HL-60/S4 treated with phorbol 12-myristate 13-acetate at 8.2 ng/mL for 4 days and 3 days (cell line): ENCODE data around the gene FMN2.

Source experiments
- in situ Hi-C: fragments of 300-500 bp; cut with MboI; formaldehyde crosslinking; loops from 2 replicates; pipeline ENCODE4 v1.15.0; 2022; ENCODE audit warnings: low sequenced_read_pairs

The FMN2 gene

DNA sequence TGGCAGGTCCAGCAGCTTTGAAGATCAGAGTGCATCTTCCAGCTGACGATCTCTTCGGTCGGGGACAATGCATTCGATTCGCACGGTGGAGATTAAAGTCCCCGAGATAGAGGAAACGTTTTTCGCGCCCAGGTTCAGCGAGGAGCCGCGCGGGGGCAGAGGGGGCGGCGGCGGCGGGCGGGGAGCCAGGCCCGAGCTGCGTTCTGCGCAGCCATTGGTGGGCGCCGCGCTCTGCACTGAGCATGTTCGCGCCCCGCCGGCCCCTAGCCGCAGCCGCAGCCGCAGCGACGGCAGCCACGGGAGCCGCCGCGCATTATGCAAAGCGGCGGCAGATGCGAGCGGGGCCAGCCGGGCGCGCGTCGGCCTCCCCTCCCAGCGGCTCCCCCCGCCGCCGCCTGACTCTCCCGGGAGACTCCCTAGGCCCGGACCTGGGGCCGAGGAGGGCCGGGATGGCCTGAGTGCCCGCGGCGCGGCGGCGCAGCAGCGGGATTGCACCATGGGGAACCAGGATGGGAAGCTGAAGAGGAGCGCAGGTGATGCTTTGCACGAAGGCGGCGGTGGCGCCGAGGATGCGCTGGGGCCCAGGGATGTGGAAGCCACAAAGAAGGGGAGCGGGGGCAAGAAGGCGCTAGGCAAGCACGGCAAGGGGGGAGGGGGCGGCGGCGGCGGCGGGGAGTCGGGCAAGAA is at the start of gene FMN2:
TSS of gene FMN2 (plus strand) at position 270 of the 687 bp plus-strand sequence. CDS start at position 497, 227 bp downstream.
- in situ Hi-C loops = no loop called here

DNA sequence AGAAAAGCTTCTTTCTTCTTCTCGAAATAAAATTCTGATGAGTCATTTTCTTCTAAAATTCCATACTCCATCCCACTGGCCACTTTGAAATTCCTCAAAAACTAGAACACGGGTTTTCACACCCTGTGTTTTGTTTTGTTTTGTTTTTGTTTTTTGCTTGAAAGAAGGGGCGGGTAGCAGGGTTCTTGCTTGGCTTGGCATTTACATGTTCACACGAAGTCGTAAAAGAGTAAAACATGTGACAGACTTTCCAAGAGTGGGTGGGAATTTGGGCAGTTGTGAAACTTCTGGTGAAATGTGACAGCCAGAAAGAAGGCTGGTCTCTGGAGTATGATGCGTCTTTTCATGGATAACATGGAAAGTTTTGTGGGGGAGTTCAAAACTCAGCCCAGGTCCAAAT is 47.1 kb upstream of the FMN2 start:
- in situ Hi-C loops = no loop called here

GRCh38 chr1:240046000-240046399 is 45.7 kb upstream of the FMN2 start:
- in situ Hi-C loops = no loop called here

DNA sequence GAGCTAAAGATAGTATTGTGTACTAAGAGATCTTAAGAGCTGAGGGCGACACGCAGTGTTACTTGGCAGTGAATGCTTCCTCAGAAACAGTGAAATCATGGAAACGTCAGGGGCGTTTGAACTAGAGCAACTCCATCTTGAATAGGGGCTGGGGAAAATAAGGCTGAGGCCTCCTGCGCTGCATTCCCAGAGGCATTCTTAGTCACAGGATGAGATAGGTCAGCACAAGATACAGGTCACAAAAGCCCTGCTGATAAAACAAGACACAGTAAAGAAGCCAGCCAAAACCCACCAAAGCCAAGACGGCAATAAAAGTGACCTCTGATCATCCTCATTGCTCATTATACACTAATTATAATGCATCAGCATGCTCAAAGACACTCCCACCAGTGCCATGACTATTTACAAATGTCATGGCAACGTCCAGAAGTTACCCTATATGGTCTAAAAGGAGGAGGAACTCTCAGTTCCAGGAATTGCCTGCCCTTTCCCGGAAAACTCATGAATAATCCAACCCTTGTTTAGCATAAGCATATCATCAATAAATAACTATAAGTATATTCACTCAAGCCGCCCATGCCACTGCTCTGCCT is 37.5 kb upstream of the FMN2 start:
- in situ Hi-C loops = no loop called here

- in situ Hi-C loops = no loop called here
Observed at GRCh38 chr1:240055936-240056335, 35.7 kb upstream of the FMN2 start.

DNA sequence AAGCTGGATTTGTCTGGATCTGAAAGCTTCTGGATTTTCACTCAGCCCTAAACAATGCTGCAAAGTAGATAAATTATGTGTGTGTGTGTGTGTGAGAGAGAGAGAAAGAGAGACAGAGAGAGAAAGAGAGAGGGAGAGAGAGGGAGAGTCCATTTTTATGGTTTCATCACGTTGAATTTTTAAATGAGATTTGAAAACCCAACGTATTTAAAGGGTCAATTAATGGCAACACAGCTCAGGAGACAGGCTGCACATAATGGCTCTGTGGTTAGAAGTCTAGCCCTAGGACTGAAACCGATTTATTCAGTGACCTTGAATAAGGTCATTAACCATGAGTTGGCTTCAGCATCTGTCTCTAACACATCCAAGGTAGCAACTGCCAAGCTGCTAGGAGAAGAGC is 35.3 kb upstream of the FMN2 start:
- in situ Hi-C loops = no loop called here

DNA sequence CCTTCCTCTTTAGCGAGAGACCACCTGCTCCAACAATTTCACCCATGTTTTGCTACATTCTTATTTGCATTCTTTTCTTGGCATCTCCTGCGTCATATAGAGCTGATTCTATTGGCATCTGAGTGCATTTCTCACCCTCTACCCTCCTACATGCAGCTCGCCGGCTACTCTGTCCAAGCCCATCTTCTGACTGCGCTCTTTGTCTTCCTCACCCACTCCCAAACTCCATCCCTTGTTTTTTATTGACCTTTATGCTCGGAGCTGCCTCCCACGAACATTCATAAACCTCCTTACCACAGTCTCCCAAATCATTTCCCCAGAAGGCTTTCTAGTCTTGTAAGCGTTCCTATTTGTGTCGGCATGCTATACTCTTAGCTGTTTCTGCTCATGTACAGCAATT is 33.6 kb upstream of the FMN2 start:
- in situ Hi-C loops = no loop called here

- in situ Hi-C loops = no loop called here
Observed at GRCh38 chr1:240068961-240069360, 22.7 kb upstream of the FMN2 start.

DNA sequence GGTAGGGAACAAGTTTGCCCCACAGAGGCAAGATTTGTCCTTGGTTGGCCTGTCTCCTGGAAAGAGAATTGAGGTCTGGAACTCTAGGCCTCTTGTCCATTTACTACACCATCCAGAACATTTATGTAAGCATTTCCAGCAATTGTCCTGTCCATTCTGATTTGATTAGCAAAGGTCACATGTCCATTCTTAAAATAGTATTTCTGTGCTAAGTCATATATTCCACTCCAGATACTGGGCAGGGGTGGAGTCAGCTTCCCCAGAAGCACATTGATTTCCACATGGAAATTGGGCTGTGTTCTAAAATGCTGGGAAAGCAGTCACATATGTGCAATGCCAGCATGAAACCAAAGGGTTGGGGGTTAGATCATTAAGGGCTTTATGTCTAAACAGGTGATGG is 21.5 kb upstream of the FMN2 start:
- in situ Hi-C loops = no loop called here

GRCh38 chr1:240073097-240073496 is 18.6 kb upstream of the FMN2 start:
- in situ Hi-C loops = no loop called here

DNA sequence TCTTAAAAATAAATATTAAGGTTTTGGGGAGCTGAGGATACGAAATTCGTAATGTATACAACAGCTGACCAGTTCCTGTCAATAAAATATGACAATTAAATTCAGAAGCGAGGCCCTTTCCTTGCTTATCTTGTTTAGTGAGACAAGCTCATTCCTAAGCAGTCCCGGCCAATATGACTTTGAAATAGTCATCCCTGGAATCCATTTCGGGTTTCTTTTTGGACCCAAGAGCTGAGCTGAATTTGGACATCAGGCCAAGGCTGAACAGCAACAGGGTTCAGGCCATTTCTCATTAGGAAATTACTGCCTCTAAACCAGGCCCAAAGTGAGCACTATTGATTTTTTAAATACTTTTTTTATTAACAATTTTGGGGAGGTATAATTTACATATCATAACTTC is 17.3 kb upstream of the FMN2 start:
- in situ Hi-C loops = no loop called here

DNA sequence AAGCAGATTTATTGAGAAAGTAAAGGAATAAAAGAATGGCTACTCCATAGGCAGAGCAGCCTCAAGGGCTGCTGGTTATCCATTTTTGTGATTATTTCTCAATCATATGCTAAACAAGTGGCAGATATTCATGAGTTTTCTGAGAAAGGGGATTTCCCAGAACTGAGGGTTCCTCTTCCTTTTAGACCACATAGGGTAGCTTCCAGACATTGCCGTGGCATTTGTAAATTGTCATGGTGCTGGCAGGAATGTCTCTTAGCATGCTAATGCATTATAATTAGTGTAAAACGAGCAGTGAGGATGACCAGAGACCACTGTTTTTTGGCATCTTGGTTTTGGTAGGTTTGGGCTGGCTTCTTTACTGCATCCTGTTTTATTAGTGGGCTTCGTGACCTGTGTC is 16.8 kb upstream of the FMN2 start:
- in situ Hi-C loops = no loop called here

DNA sequence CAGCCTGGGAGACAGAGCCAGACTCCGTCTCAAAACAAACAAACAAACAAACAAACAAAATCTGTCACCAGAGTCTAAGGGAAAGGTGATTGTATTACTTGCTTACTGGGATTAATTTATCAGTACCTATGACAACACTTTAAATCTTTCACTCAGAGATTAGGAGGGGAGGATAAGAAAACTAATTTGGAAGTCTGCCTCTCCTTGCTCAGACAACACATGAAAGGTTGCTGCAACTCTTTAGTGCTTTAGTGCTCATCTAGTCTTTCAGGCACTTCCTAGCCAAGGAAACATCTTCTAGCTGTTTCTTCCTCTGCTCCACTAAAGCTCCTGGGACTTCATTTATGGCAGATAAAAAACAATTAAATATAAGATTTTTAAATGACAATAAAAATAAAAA is 7.3 kb upstream of the FMN2 start:
- in situ Hi-C loops = no loop called here

- in situ Hi-C loops = no loop called here
Observed at GRCh38 chr1:240084749-240085148, 6.9 kb upstream of the FMN2 start.

DNA sequence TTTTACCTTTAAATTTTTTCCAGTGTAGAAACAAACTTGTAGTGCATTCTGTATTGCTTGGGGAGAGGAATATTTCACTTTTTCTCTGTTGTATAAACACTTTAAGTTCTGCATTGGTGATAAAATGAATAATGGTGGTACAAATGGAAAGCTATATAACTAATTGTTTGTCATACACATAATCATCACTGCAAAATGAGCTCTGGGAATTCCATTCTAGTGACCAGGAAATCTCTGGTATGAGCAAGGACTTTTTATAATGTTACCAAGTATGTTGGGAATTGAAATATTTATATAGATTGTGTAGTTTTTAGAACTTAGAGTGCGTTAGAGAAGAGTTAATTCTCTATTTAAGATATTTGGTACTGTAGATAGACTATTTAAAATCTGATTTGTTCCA is 5.0 kb upstream of the FMN2 start:
- in situ Hi-C loops = no loop called here

DNA sequence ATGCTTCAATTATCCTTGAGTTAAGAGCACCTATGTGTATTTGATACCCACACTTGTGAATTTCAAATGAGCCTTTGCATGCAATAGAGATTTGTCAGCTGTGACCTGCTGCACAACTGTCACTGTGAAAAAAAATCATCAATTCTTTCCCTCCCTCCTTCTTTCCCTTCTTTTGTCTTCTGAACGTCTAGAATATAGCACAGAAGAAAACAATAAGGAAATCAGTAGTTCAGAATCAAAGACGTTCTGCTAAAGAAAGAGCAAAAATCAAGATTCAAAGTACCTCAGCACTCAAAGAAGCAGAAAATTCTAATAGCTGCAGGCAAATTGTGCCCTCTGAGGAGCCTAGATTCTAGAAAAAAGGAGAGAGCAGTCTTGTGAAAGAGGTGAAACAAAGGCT is 1.7 kb upstream of the FMN2 start:
- in situ Hi-C loops = no loop called here

DNA sequence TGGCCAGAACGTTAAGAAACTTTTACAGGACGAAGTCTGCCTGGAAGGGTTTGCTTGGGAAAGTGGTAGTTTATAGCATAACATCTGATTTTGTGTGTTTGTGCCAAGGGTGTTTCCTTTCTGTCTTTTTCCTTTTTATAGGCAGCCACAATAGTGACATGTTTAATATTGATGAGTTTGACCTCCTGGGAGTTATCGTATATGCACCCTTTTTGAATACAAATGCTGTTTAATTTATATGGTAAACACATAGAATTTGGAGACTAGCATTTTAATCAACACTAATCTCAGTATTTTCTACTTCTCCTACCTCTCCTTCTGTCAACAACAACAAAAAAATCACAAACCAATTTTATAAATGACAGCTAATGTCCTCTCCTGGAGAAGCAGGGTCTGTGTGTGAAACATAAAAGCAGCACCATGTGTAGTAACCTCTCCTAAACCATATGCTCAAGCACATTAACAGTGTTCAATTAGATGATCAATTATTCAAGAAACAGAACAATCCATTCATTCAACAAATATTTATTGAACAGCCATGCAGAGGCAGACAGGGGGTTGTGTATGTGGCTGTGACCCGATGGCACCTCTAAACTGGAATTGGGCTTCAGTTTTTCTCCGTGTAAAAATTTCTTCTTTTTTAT is 604 bp upstream of the FMN2 start:
- in situ Hi-C loops = no loop called here

DNA sequence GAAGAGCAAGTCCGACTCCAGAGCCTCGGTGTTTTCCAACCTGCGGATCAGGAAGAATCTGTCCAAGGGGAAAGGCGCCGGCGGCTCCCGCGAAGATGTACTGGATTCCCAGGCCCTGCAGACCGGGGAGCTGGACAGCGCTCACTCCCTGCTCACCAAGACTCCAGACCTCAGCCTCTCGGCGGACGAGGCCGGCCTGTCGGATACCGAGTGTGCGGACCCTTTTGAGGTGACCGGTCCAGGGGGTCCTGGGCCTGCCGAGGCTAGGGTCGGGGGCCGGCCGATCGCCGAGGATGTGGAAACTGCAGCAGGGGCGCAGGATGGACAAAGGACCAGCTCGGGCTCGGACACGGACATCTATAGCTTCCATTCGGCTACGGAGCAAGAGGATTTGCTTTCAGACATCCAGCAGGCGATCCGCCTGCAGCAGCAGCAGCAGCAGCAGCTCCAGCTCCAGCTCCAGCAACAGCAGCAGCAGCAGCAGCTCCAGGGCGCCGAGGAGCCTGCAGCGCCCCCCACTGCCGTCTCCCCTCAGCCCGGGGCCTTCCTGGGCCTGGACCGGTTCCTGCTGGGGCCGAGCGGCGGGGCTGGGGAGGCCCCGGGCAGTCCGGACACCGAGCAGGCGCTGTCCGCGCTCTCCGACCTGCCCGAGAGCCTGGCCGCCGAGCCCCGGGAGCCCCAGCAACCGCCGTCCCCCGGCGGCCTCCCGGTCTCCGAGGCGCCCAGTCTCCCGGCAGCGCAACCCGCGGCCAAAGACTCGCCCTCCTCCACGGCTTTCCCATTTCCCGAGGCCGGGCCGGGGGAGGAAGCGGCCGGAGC is 827 bp downstream of the FMN2 start:
- in situ Hi-C loops = no loop called here

DNA sequence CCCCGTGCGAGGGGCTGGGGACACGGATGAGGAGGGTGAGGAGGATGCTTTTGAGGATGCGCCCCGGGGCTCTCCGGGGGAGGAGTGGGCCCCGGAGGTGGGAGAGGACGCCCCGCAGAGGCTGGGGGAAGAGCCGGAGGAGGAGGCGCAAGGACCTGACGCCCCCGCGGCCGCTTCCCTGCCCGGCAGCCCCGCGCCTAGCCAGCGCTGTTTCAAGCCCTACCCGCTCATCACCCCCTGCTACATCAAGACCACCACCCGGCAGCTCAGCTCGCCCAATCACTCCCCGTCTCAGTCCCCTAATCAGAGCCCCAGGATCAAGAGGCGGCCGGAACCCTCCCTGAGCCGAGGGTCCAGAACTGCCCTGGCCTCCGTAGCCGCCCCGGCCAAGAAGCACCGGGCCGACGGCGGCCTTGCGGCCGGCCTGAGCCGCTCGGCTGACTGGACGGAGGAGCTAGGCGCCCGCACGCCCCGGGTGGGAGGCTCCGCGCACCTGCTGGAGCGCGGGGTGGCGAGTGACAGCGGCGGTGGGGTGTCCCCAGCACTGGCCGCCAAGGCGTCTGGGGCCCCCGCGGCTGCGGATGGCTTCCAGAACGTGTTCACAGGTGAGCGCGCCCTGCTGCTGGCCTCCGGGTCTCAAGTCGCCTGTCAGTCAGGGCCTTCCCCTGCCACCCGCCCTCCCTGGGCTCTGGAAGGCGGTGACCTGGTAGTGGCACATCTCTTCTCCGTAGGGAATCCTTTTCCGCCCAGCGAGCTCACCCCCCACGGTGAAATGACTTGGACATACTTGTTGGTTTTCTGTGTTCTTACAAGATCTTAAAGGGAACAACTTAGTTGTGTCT is 1.7 kb downstream of the FMN2 start:
- in situ Hi-C loops = no loop called here

DNA sequence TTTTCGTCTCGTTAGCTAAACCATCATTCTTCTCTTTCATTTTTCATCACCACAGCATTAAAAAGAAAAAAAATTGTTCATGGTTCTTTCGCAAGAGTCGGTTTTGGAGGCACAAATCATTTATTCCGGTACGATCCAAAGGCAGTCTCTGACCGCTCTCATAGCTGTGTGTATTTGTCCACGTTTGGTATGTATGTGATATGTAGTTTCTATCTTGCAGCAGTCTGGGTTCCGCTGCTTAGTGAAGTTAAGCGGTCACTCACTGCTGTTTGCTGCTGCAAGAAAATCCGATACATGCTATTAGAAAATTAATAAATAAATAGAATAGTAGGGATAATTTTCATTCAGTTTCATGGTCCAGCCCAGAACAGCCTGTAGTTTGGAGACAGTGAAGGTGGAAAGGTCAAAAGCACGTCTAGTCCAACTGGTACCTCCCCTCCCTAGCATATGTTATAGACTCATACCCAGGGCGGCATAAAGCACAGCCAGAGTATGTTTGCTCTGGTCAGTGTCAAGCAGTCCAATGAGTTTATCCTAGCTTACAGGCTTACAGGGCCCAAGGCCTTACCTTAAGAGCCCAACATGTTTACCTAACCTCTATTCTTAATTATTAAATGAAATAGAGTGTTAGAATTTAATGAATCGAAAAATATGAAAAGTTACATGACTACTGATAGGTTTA is 2.5 kb downstream of the FMN2 start:
- in situ Hi-C loops = no loop called here
